Vagina (tissue), 2 donors: Measurements from ENCODE around the gene NLGN2. TPM values are rescaled to one million over a fixed set of nuclear protein-coding genes. Genes with fewer than 3 reads are reported as not detected.

Source experiments
- DNase-seq, 2 donors: peaks; one replicate each; pipeline ENCODE4 v3.0.0-alpha.2; 2017; ENCODE audit errors: extremely low spot score in 2 of 2
- H3K27ac ChIP-seq: fragments of 200-600 bp; sonication (generic); one replicate; pipeline ENCODE4 v1.5.1; 2019
- H3K27me3 ChIP-seq: fragments of 200-600 bp; sonication (generic); one replicate; pipeline ENCODE4 v1.5.1; 2019
- H3K36me3 ChIP-seq, 2 donors: fragments of 200-600 bp; sonication (generic); one replicate each; pipeline ENCODE4 v1.5.1; 2017 to 2019
- H3K4me1 ChIP-seq: fragments of 200-600 bp; sonication (generic); one replicate; pipeline ENCODE4 v1.5.1; 2019
- H3K4me3 ChIP-seq, 2 donors: fragments of 200-600 bp; sonication (generic); 1 replicate in 1 of 2; 2 replicates in 1 of 2; pipeline ENCODE4 v1.5.1; 2016 to 2019
- H3K9me3 ChIP-seq: fragments of 200-600 bp; sonication (generic); one replicate; pipeline ENCODE4 v1.5.1; 2019
- CTCF ChIP-seq, 3 experiments: fragments of 450-650 bp in 2 of 3; fragments of 200-600 bp in 1 of 3; sonication (generic) in 1 of 3; IDR thresholded peaks; one replicate each; pipeline ENCODE4 v1.5.1; 2017 to 2019; ENCODE audit warnings: antibody characterized with exemption in 3 of 3, mild to moderate bottlenecking in 2 of 3, moderate library complexity in 2 of 3
- POLR2A ChIP-seq, 2 donors: fragments of 450-650 bp; IDR thresholded peaks; one replicate each; pipeline ENCODE4 v1.6.1; 2017; ENCODE audit warnings: antibody characterized with exemption in 2 of 2, mild to moderate bottlenecking in 2 of 2, moderate library complexity in 2 of 2
- POLR2AphosphoS5 ChIP-seq, 2 donors: sonication (generic); formaldehyde crosslinking; IDR thresholded peaks; one replicate each; pipeline ENCODE4 v1.9.0; 2017; ENCODE audit warnings: antibody characterized with exemption in 2 of 2, mild to moderate bottlenecking in 2 of 2, low read depth in 1 of 2; ENCODE audit not compliant: insufficient read depth in 1 of 2
- intact Hi-C: fragments of 100-400 bp; cut with DNase I; formaldehyde crosslinking; loops from one replicate; pipeline ENCODE4 v1.15.1; 2023
- total RNA-seq: library from RNA; depleted of rRNA; stranded (reverse); fragments of >200 nt; gene quantifications from one replicate; pipeline ENCODE4 v1.2.3, GENCODE V29; 2016

The NLGN2 gene
- total RNA-seq, 1 donor from 2014 or later = 25.5 TPM

DNA sequence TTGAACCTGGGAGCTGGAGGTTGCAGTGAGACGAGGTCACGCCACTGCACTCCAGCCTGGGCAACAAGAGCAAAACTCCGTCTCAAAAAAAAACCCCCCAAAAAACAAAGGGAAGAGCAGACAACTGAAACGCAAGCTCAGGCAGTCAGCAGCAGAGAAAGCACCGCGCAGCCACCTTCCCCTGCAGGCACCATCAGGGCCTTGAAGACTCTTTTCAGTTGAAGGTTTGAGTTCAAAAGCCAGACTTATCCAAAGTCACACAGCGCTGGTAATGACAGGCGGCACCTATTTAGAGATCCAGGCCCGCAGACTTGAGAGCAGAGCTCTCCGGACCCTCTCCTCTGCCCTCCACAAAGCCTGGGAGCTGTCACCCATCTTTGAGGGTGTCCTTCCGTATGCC, 60.6 kb downstream of the NLGN2 start:
- H3K27me3 ChIP-seq = no peaks in the 10 kb centered on the region
- no peak overlapping the region for H3K27ac ChIP-seq
- H3K9me3 ChIP-seq = no peaks in the 10 kb centered on the region
- intact Hi-C loops = no loop called here
- no peak overlapping the region for H3K4me3 ChIP-seq
- peaks cover 68% of the 10 kb centered on the region for H3K4me1 ChIP-seq
- peaks cover 0 to 28% of the 10 kb centered on the region in 2 donors for H3K36me3 ChIP-seq
- no peak for DNase-seq
- TF ChIP-seq CTCF (IDR thresholded peaks at IDR 0.05) (no peak), POLR2AphosphoS5 (IDR thresholded peaks at IDR 0.05; ENCODE audit: insufficient read depth in 1 of 2, low read depth in 1 of 2) (no peak), POLR2A (IDR thresholded peaks at IDR 0.05) (no peak)

GRCh38 chr17:7468804-7469389, 61.3 kb downstream of the NLGN2 start:
- no peak for DNase-seq
- peaks cover 0 to 23% of the 10 kb centered on the region in 2 donors for H3K36me3 ChIP-seq
- H3K27ac ChIP-seq = no peak overlapping the region
- no peaks in the 10 kb centered on the region for H3K27me3 ChIP-seq
- peaks cover 71% of the 10 kb centered on the region for H3K4me1 ChIP-seq
- TF ChIP-seq POLR2A (IDR thresholded peaks at IDR 0.05) (no peak), CTCF (IDR thresholded peaks at IDR 0.05) (no peak), POLR2AphosphoS5 (IDR thresholded peaks at IDR 0.05; ENCODE audit: insufficient read depth in 1 of 2, low read depth in 1 of 2) (no peak)
- no peak overlapping the region for H3K4me3 ChIP-seq
- intact Hi-C loops = no loop called here
- H3K9me3 ChIP-seq = no peaks in the 10 kb centered on the region

Other genes with a start within 250 kb of the NLGN2 start
- gene ASGR1, start 228.5 kb upstream of the NLGN2 start, total RNA-seq = 2.5 TPM
- gene DLG4, start 188.0 kb upstream of the NLGN2 start, total RNA-seq = 23.3 TPM
- gene ACADVL, start 187.9 kb upstream of the NLGN2 start, total RNA-seq = 957 TPM
- gene DVL2, start 173.3 kb upstream of the NLGN2 start, total RNA-seq = 53.0 TPM
- 24.8 TPM for gene PHF23, start 168.4 kb upstream of the NLGN2 start, total RNA-seq
- 395 TPM for gene GABARAP, start 165.4 kb upstream of the NLGN2 start, total RNA-seq
- gene CTDNEP1, start 156.1 kb upstream of the NLGN2 start, total RNA-seq = 64.6 TPM
- gene ELP5, start 155.6 kb upstream of the NLGN2 start, total RNA-seq = 30.9 TPM
- gene CLDN7, start 145.4 kb upstream of the NLGN2 start, total RNA-seq = 75.9 TPM
- gene SLC2A4, start 126.1 kb upstream of the NLGN2 start, total RNA-seq = 3.2 TPM
- gene YBX2, start 113.2 kb upstream of the NLGN2 start, total RNA-seq = 0.25 TPM
- 238 TPM for gene EIF5A, start 100.2 kb upstream of the NLGN2 start, total RNA-seq
- gene GPS2, start 92.5 kb upstream of the NLGN2 start, total RNA-seq = 51.1 TPM
- 22.6 TPM for gene NEURL4, start 78.5 kb upstream of the NLGN2 start, total RNA-seq
- gene ACAP1, start 71.3 kb upstream of the NLGN2 start, total RNA-seq = 7.6 TPM
- 12.5 TPM for gene KCTD11, start 55.7 kb upstream of the NLGN2 start, total RNA-seq
- gene TMEM95, start 52.7 kb upstream of the NLGN2 start, total RNA-seq = not detected
- gene TNK1, start 26.8 kb upstream of the NLGN2 start, total RNA-seq = 10.1 TPM
- gene PLSCR3, start 13.3 kb upstream of the NLGN2 start, total RNA-seq = 37.1 TPM
- 118 TPM for gene TMEM256, start 3.7 kb upstream of the NLGN2 start, total RNA-seq
- gene SPEM1, start 12.5 kb downstream of the NLGN2 start, total RNA-seq = not detected
- not detected for gene SPEM2, start 17.8 kb downstream of the NLGN2 start, total RNA-seq
- not detected for gene SPEM3, start 21.0 kb downstream of the NLGN2 start, total RNA-seq
- 9.8 TPM for gene TMEM102, start 27.6 kb downstream of the NLGN2 start, total RNA-seq
- 10.8 TPM for gene FGF11, start 31.7 kb downstream of the NLGN2 start, total RNA-seq
- gene CHRNB1, start 37.2 kb downstream of the NLGN2 start, total RNA-seq = 5.9 TPM
- gene ZBTB4, start 71.8 kb downstream of the NLGN2 start, total RNA-seq = 38.1 TPM
- gene SLC35G6, start 73.6 kb downstream of the NLGN2 start, total RNA-seq = not detected
- gene POLR2A, start 76.5 kb downstream of the NLGN2 start, total RNA-seq = 118 TPM
- gene TNFSF12, start 141.2 kb downstream of the NLGN2 start, total RNA-seq = 60.6 TPM
- gene TNFSF13, start 150.9 kb downstream of the NLGN2 start, total RNA-seq = 20.1 TPM
- gene SENP3, start 154.1 kb downstream of the NLGN2 start, total RNA-seq = 60.2 TPM
- 40.0 TPM for gene CD68, start 171.8 kb downstream of the NLGN2 start, total RNA-seq
- gene MPDU1, start 176.0 kb downstream of the NLGN2 start, total RNA-seq = 73.4 TPM
- 44.4 TPM for gene SOX15, start 182.2 kb downstream of the NLGN2 start, total RNA-seq
- 36.1 TPM for gene FXR2, start 207.1 kb downstream of the NLGN2 start, total RNA-seq
- gene SAT2, start 220.0 kb downstream of the NLGN2 start, total RNA-seq = 69.7 TPM
- not detected for gene SHBG, start 222.3 kb downstream of the NLGN2 start, total RNA-seq
- 2.7 TPM for gene ATP1B2, start 243.1 kb downstream of the NLGN2 start, total RNA-seq